Caki2 (cell line): ENCODE data around the gene C1orf52. TPM values are rescaled to one million over a fixed set of nuclear protein-coding genes. Genes with fewer than 3 reads are reported as not detected.

Experiments
- DNase-seq: peaks from one replicate; pipeline ENCODE4 v3.0.0-alpha.2; 2015; ENCODE audit warnings: low read depth
- in situ Hi-C: cut with HindIII; loops from 2 replicates; pipeline ENCODE4 v1.10.0; 2016; ENCODE audit warnings: low sequenced_read_pairs, low pct_unique_long_range_greater_than_20kb, mixed read lengths
- total RNA-seq: library from RNA; depleted of rRNA; stranded (reverse); fragments of >200 nt; shearing (Covaris generic); gene quantifications from 2 replicates; pipeline ENCODE4 v1.2.3, GENCODE V29; 2014; ENCODE audit warnings: low replicate concordance; rRNA removed

The C1orf52 gene
- 8.0 and 32.7 TPM in 2 replicates for total RNA-seq

- DNase-seq: peak; percentile 81
- in situ Hi-C loops: no loop called here
These were observed at the start of gene C1orf52 for GRCh38 chr1:85259118-85259911. C1orf52 (minus strand) TSS chr1:85259662; CDS start chr1:85259633, 29 bp downstream.

GRCh38 chr1:85308833-85309350 is 49.4 kb upstream of the C1orf52 start:
- in situ Hi-C loops: loop anchor here (25.0 kb wide), 1 partner anchor 403 kb away; the partner anchor contains the start of gene ZNHIT6
- DNase-seq: no peak

DNA sequence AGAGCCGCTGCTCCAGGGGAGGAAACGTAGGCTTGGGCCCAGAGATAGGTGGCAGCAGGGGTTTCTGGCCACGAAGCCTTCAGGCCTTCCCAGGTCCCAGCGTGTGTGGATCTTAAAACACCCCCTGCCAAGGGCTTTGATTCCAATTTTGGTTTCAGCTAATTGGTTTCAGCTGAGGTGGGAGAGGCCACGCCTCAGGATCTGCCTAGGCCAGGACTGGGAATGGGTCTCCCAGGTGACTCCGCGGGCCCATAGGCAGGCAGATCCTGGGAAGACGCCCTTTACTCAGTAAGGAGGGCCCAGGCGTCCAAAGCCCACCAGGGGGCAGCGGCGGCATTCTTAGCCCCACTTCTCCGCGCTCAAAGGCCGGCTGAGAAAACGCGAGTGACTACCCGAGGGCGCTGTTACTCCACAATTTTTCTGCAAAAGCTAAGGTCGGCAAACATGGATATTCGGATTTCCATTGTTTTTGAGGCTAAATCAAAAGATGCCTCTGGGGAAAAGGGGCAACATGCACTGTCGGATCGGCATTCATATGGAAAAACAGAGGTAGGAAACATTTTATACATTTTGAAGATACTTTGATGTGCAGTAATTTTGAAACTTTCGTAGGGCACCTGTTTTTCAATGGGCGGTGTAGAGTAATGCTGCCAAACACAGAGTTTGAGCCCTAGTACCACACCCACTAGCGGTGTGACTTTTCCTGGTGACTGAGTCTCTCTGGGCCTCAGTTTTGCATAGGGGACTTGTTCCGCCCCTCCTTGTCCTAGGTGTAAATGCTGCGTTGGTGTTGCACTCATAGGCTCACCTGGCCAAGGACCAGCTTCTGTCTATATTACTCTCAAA is 48.7 kb upstream of the C1orf52 start:
- DNase-seq: peak; percentile 77
- in situ Hi-C loops: loop anchor here (25.0 kb wide), 1 partner anchor 404 kb away; the partner anchor contains the start of gene ZNHIT6

DNA sequence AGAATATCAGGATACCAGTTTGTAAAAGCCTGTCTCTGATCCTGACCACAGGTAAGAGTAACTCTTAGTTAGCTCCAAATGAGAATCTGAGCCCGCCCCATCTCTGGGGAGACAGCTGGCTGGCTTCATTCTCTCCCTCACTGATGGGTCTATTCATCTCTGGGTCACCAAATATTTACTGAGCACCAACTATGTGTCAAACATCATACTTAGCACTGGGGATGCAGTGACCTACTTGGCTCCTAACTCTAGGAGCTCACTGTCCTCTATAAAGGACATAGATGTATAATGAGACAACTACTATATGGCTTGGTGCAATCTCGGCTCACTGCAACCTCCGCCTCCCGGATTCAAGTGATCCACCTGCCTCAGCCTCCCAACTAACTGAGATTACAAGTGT is 46.8 kb upstream of the C1orf52 start:
- in situ Hi-C loops: loop anchor here (25.0 kb wide), 1 partner anchor 406 kb away; the partner anchor contains the start of gene ZNHIT6
- no peak for DNase-seq

GRCh38 chr1:85303440-85304162 is 44.1 kb upstream of the C1orf52 start:
- DNase-seq: no peak
- in situ Hi-C loops: loop anchor here (25.0 kb wide), 1 partner anchor 409 kb away; the partner anchor contains the start of gene ZNHIT6

GRCh38 chr1:85300140-85300539 is 40.7 kb upstream of the C1orf52 start:
- no peak for DNase-seq
- in situ Hi-C loops: loop anchor here (25.0 kb wide), 1 partner anchor 412 kb away; the partner anchor contains the start of gene ZNHIT6

- in situ Hi-C loops: no loop called here
- peak; percentile 95 for DNase-seq
These were observed 38.6 kb upstream of the C1orf52 start for GRCh38 chr1:85297855-85298629.

DNA sequence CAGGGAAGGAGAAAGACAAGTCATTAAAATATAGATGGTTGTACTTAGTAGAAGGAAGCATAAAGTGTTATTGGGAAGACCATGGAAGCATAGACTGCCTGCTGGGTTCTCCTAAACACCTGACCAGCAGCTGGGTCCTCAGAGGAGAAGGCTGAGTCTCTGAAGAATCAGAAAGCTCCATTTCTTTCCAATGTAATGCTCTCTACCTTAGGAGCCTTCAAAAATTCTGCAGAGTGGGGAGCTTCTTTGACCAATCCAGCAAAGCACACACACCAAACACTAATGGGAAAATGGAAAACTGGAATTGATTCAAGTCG is 38.0 kb upstream of the C1orf52 start:
- in situ Hi-C loops: no loop called here
- no peak for DNase-seq

GRCh38 chr1:85296980-85297379 is 37.5 kb upstream of the C1orf52 start:
- DNase-seq: no peak
- in situ Hi-C loops: no loop called here

DNA sequence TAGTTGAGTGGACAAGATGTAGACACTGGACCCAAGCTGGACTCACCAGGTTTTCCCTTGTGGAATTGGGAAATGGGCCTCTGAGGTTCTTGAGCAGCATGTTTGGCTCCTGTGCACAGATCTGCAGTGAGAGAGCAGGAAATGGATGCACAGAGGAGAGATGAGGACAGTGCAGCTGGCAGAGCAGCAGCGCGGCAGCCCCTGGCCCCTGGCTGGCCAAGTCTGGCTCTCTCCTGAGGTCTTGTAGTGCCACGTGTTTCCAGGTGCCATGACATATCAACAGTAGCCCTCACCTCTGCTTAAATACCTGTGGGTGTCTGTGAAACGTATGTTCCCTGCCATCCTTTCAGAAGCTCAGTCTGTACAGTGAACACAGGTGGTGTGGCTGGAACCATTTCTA is 36.2 kb upstream of the C1orf52 start:
- DNase-seq: no peak
- in situ Hi-C loops: no loop called here

DNA sequence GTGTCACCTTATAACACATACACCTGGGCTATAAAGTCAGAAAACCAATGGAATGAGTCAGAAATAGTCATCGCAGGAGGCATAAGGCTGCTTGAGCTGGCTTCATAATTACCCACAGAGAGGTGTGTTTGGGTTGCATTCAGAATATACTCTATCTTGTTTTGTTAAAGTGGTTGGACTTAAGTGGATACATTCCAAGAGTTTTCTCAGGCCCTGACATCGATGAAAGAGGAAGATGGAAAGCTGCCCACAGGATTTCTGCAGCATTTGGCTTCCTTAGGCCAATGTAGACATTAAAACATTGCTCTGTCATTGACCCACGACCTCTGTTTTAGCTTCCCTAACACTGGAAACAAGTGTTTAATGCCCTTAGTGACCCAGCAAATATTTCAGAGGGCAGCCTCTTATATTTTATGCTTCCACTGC is 35.6 kb upstream of the C1orf52 start:
- DNase-seq: peak; percentile 72
- in situ Hi-C loops: no loop called here

- DNase-seq: no peak
- in situ Hi-C loops: no loop called here
These were observed 31.4 kb upstream of the C1orf52 start for GRCh38 chr1:85290826-85291225.

DNA sequence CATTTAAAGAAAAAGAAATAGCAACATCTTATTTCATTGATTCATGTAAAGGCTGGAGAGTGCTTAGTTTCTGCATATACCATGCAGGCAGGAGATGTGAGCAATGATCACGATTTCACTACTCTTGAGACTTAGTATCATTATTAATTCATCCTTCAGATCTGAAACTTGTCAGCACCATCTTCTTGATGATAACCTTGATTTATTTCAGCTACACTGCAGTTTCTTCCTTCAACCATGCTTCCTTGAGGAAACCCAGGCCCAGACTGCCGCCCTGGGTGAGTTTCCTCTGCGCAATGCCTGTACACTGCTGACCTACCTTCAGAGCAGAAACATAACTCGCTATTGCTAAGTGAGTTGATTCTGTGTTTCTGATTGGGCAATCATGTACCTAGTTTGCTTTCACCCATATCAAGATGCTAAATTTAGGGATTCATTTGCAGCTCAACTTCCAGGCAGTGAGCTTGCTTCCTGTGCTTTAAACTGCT is 30.4 kb upstream of the C1orf52 start:
- DNase-seq: no peak
- in situ Hi-C loops: no loop called here

DNA sequence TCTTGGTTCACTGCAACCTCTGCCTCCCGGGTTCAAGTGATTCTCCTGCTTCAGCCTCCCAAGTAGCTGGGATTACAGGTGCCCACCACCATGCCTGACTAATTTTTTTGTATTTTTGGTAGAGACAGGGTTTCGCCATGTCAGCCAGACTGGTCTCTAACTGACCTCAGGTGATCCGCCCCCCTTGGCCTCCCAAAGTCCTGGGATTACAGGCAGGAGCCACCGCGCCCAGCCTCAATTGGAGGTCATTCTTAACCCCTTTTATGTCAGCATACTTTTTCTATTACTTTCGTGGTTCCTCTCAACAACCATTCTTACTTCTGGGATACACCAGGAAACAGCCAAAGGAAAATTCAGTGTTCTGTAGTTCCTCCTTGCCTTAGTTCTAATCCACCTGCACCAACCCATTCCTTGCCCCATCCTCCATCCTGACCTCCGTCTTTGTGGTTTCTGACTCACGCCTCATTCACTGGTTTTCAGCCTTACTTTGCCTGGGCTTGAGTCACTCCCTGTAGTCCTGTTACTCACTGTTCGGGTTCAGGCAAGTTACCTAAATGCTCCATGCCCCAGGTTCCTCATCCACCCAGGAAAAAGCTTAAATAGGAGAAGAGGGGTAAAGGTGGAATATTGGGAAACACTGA is 29.9 kb upstream of the C1orf52 start:
- in situ Hi-C loops: no loop called here
- peak; percentile 82 for DNase-seq

DNA sequence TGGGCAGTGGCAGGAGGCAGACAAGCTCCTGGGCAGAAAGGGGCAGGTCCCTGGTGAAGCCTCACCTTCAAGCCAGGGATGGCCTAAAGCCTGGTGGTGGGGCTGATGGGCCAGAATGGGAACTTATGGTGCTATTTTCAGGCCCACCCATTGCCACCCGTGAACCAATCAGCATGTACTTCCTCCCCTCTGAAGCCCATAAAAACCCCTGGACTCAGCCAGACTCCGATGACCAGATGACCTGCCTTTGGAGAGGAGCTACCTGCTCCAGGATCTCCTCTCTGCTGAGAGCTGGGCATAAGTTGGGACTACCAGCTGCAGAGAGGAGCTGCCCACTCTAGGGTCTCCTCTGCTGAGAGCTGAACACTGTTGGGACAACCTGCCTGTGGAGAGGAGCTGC is 24.7 kb upstream of the C1orf52 start:
- in situ Hi-C loops: no loop called here
- no peak for DNase-seq

DNA sequence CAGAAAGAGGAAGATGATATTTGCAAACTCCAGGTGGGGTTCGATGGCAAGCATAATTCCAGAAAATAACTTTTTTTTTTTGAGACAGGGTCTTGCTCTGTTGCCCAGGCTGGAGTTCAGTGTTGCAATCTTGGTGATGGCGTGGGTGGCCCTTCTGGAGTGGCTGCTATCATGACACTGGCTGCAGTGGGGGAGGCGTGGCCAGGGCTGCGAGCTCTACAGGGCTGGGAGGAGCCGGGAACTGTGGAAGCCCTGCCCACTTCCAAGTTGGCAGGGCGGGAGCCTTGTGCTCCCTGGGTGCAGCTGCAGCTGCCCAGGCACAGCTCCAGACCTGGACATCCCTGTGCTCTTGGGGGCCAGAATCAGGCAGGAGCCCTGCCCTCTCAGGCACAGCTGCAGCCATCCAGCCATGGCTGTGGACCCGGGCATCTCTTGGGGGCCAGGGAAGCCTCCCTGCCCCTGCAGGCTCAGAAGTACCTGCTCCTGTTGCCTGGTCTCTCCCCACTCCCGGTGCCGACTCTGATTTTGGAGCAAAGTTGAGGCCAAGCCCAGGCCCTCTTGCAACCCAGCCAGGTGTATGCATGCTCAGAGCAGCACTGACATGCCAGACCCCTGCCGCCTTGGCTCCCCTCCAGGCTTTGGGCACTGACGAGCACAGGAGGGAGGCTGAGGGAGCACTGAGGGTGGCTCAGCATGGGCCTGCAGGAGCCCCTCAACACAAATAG is 24.2 kb upstream of the C1orf52 start:
- DNase-seq: peak; percentile 49
- in situ Hi-C loops: no loop called here
